ENCODE data around the gene NR1I3. TPM values are rescaled to one million over a fixed set of nuclear protein-coding genes. Genes with fewer than 3 reads are reported as not detected.

NR1I3 gene
- total and polyA plus RNA-seq, 2 experiments from 2014 or later: 0.50 TPM; not detected in 1

DNA sequence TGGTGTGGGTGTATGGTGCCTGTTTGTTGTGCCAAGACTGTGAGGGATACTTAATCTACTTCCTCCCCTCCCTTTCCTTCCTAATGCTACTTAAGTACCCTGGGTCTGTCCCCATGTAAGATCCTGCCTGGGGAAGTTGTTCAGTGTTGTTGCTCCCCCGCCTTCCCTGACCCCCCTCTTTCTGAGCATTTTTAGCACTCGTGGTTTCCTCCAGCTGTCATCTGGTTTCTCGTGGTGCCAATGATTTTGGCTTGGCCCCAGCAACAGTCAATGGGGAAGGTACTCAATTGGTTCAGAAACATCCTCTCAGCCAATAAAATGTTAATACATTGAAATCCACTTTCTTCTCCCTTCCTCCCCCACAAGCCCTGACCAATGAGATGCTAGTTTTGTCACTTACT lies 52.7 kb downstream of the NR1I3 start:
- no peak overlapping the region for H3K4me3 ChIP-seq
- no peak for DNase-seq (ENCODE audit: low spot score)
- no peak overlapping the region for H2AFZ ChIP-seq
- Mint-ChIP-seq H3K27me3 (ENCODE audit: insufficient read depth, low read depth, poor library complexity) (peaks cover 8% of the 10 kb centered on the region), H3K9me3 (no peaks in the 10 kb centered on the region), H3K36me3 (ENCODE audit: low read depth) (no peaks in the 10 kb centered on the region), H3K4me3 (no peak overlapping the region), H3K27ac (no peak overlapping the region), H3K4me1 (peaks cover 4% of the 10 kb centered on the region)
- H3K9me2 ChIP-seq (ENCODE audit: insufficient read depth): no peaks in the 10 kb centered on the region
- H3F3A ChIP-seq (replicated peaks; ENCODE audit: low read depth): no peaks in the 10 kb centered on the region
- no peak overlapping the region for H3K27ac ChIP-seq (ENCODE audit: low read depth)
- H3K79me2 ChIP-seq (replicated peaks; ENCODE audit: insufficient read depth): no peaks in the 10 kb centered on the region
- H3K4me2 ChIP-seq: no peak overlapping the region
- ATAC-seq: no peak
- H3K27me3 ChIP-seq (ENCODE audit: insufficient read depth): no peaks in the 10 kb centered on the region
- no peaks in the 10 kb centered on the region for H3K4me1 ChIP-seq (ENCODE audit: insufficient read depth)
- no peaks in the 10 kb centered on the region for H4K20me1 ChIP-seq (replicated peaks; ENCODE audit: insufficient read depth)
- TF ChIP-seq, protein P1, sequence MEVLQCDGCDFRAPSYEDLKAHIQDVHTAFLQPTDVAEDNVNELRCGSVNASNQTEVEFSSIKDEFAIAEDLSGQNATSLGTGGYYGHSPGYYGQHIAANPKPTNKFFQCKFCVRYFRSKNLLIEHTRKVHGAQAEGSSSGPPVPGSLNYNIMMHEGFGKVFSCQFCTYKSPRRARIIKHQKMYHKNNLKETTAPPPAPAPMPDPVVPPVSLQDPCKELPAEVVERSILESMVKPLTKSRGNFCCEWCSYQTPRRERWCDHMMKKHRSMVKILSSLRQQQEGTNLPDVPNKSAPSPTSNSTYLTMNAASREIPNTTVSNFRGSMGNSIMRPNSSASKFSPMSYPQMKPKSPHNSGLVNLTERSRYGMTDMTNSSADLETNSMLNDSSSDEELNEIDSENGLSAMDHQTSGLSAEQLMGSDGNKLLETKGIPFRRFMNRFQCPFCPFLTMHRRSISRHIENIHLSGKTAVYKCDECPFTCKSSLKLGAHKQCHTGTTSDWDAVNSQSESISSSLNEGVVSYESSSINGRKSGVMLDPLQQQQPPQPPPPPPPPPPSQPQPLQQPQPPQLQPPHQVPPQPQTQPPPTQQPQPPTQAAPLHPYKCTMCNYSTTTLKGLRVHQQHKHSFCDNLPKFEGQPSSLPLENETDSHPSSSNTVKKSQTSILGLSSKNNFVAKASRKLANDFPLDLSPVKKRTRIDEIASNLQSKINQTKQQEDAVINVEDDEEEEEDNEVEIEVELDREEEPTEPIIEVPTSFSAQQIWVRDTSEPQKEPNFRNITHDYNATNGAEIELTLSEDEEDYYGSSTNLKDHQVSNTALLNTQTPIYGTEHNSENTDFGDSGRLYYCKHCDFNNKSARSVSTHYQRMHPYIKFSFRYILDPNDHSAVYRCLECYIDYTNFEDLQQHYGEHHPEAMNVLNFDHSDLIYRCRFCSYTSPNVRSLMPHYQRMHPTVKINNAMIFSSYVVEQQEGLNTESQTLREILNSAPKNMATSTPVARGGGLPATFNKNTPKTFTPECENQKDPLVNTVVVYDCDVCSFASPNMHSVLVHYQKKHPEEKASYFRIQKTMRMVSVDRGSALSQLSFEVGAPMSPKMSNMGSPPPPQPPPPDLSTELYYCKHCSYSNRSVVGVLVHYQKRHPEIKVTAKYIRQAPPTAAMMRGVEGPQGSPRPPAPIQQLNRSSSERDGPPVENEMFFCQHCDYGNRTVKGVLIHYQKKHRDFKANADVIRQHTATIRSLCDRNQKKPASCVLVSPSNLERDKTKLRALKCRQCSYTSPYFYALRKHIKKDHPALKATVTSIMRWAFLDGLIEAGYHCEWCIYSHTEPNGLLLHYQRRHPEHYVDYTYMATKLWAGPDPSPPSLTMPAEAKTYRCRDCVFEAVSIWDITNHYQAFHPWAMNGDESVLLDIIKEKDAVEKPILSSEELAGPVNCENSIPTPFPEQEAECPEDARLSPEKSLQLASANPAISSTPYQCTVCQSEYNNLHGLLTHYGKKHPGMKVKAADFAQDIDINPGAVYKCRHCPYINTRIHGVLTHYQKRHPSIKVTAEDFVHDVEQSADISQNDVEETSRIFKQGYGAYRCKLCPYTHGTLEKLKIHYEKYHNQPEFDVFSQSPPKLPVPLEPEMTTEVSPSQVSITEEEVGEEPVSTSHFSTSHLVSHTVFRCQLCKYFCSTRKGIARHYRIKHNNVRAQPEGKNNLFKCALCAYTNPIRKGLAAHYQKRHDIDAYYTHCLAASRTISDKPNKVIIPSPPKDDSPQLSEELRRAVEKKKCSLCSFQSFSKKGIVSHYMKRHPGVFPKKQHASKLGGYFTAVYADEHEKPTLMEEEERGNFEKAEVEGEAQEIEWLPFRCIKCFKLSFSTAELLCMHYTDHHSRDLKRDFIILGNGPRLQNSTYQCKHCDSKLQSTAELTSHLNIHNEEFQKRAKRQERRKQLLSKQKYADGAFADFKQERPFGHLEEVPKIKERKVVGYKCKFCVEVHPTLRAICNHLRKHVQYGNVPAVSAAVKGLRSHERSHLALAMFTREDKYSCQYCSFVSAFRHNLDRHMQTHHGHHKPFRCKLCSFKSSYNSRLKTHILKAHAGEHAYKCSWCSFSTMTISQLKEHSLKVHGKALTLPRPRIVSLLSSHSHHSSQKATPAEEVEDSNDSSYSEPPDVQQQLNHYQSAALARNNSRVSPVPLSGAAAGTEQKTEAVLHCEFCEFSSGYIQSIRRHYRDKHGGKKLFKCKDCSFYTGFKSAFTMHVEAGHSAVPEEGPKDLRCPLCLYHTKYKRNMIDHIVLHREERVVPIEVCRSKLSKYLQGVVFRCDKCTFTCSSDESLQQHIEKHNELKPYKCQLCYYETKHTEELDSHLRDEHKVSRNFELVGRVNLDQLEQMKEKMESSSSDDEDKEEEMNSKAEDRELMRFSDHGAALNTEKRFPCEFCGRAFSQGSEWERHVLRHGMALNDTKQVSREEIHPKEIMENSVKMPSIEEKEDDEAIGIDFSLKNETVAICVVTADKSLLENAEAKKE (CRISPR knock-in tag; IDR thresholded peaks at IDR 0.05): no peak
- TF ChIP-seq NANOG (IDR thresholded peaks at IDR 0.05; ENCODE audit: borderline replicate concordance) (no peak), EZH2 (IDR thresholded peaks at IDR 0.05; ENCODE audit: low read depth, unreplicated experiment) (no peak), POLR2AphosphoS5 (IDR thresholded peaks at IDR 0.05; ENCODE audit: low read depth) (no peak), EZH2phosphoT487 (IDR thresholded peaks at IDR 0.05; ENCODE audit: unreplicated experiment) (no peak), ZNF331 (CRISPR knock-in tag; IDR thresholded peaks at IDR 0.05; ENCODE audit: low read depth) (no peak), STAT1 (IDR thresholded peaks at IDR 0.05; ENCODE audit: unreplicated experiment) (no peak)
- TF ChIP-seq, protein P2, sequence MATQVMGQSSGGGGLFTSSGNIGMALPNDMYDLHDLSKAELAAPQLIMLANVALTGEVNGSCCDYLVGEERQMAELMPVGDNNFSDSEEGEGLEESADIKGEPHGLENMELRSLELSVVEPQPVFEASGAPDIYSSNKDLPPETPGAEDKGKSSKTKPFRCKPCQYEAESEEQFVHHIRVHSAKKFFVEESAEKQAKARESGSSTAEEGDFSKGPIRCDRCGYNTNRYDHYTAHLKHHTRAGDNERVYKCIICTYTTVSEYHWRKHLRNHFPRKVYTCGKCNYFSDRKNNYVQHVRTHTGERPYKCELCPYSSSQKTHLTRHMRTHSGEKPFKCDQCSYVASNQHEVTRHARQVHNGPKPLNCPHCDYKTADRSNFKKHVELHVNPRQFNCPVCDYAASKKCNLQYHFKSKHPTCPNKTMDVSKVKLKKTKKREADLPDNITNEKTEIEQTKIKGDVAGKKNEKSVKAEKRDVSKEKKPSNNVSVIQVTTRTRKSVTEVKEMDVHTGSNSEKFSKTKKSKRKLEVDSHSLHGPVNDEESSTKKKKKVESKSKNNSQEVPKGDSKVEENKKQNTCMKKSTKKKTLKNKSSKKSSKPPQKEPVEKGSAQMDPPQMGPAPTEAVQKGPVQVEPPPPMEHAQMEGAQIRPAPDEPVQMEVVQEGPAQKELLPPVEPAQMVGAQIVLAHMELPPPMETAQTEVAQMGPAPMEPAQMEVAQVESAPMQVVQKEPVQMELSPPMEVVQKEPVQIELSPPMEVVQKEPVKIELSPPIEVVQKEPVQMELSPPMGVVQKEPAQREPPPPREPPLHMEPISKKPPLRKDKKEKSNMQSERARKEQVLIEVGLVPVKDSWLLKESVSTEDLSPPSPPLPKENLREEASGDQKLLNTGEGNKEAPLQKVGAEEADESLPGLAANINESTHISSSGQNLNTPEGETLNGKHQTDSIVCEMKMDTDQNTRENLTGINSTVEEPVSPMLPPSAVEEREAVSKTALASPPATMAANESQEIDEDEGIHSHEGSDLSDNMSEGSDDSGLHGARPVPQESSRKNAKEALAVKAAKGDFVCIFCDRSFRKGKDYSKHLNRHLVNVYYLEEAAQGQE (IDR thresholded peaks at IDR 0.05; ENCODE audit: unreplicated experiment): no peak
- TF ChIP-seq, protein P3, sequence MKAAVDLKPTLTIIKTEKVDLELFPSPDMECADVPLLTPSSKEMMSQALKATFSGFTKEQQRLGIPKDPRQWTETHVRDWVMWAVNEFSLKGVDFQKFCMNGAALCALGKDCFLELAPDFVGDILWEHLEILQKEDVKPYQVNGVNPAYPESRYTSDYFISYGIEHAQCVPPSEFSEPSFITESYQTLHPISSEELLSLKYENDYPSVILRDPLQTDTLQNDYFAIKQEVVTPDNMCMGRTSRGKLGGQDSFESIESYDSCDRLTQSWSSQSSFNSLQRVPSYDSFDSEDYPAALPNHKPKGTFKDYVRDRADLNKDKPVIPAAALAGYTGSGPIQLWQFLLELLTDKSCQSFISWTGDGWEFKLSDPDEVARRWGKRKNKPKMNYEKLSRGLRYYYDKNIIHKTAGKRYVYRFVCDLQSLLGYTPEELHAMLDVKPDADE (IDR thresholded peaks at IDR 0.05): no peak
- no peaks in the 10 kb centered on the region for H3K36me3 ChIP-seq (ENCODE audit: insufficient read depth)

Measured in GM23338 (cell line).